Activated CD8-positive, alpha-beta T cell treated with anti-CD3 and anti-CD28 coated beads for 36 hours (primary cell): ENCODE results near the gene CELA2A. TPM values are rescaled to one million over a fixed set of nuclear protein-coding genes. Genes with fewer than 3 reads are reported as not detected.
"Not testable (repeated sequence)": the region's sequence is repeated elsewhere in the genome, so short reads cannot be mapped to it uniquely, and the experiment has no call there.

Experiments
- ATAC-seq: fragments of 200-7000 bp; cut with Tn5 transposase; one replicate; pipeline ENCODE4 v1.10.0; 2021; ENCODE audit warnings: mild to moderate bottlenecking, moderate library complexity
- CTCF ChIA-PET: fragments of 350-600 bp; sonication (Branson Sonifier 250); formaldehyde crosslinking; loops from one replicate; lab custom pipeline; 2021; ENCODE audit warnings: antibody characterized with exemption; lab: Charles Lee
- POLR2A ChIA-PET: fragments of 350-600 bp; sonication (Branson Sonifier 250); formaldehyde crosslinking; loops from one replicate; lab custom pipeline; 2021; ENCODE audit warnings: antibody characterized with exemption; lab: Charles Lee
- DNase-seq: peaks from one replicate; pipeline ENCODE4 v3.0.0-alpha.2; 2020
- H3K27ac Mint-ChIP-seq: one replicate; pipeline ENCODE4 v1.8.0; 2021; ENCODE audit warnings: mild to moderate bottlenecking, mixed read lengths
- H3K27me3 Mint-ChIP-seq: one replicate; pipeline ENCODE4 v1.8.0; 2021; ENCODE audit warnings: mixed read lengths
- H3K36me3 Mint-ChIP-seq: one replicate; pipeline ENCODE4 v1.8.0; 2021; ENCODE audit warnings: low read depth, mixed read lengths
- H3K4me1 Mint-ChIP-seq: one replicate; pipeline ENCODE4 v1.8.0; 2021; ENCODE audit warnings: low read depth, mixed read lengths
- H3K4me3 Mint-ChIP-seq: one replicate; pipeline ENCODE4 v1.8.0; 2021; ENCODE audit warnings: mild to moderate bottlenecking, moderate library complexity, mixed read lengths
- H3K9me3 Mint-ChIP-seq: one replicate; pipeline ENCODE4 v1.8.0; 2021; ENCODE audit warnings: mixed read lengths
- CTCF ChIP-seq: fragments of 200-600 bp; IDR thresholded peaks from one replicate; pipeline ENCODE4 v1.8.0; 2022; ENCODE audit warnings: antibody characterized with exemption, mild to moderate bottlenecking
- intact Hi-C: fragments of 100-400 bp; cut with micrococcal nuclease; formaldehyde crosslinking; loops from one replicate; pipeline ENCODE4 v1.10.0; 2022
- total RNA-seq, 2 experiments: library from RNA; stranded (reverse); gene quantifications; one replicate each; pipeline ENCODE4 v1.2.3, GENCODE V29; 2021

The CELA2A gene
- total RNA-seq, 2 experiments from 2014 or later: not detected

DNA sequence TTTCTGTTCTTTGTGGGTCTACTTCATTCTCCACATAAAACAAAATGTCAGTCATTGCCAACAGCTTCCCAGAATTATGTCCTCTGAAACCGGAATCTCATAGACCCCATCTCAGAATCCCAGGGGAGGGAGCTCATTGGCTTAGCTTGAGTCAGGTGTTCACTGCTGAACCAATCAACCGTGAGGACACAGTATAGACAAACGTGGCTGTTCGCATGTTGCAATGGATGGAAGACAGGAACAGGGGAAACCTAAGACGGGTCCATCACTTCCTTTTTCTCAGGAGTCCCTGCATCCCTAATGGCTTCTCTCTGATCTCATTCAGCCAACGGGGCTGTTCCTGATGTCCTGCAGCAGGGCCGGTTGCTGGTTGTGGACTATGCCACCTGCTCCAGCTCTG lies 9.1 kb downstream of the CELA2A start:
- ChIA-PET CTCF (interaction anchor here (1.5 kb wide), 1 partner anchor 142 kb away, joined by 7 read pairs; no protein-coding TSS in a partner anchor), POLR2A (interaction anchor here (0.6 kb wide), 1 partner anchor 100 kb away, joined by 3 read pairs; no protein-coding TSS in a partner anchor)
- intact Hi-C loops: no loop called here
- Mint-ChIP-seq H3K4me1 (no peaks in the 10 kb centered on the region), H3K9me3 (no peaks in the 10 kb centered on the region), H3K4me3 (no peak overlapping the region), H3K36me3 (no peaks in the 10 kb centered on the region), H3K27me3 (peaks cover 2% of the 10 kb centered on the region), H3K27ac (no peak overlapping the region)
- TF ChIP-seq CTCF: no peak
- no peak for ATAC-seq
- DNase-seq: no peak

- POLR2A ChIA-PET, DNase-seq, H3K9me3 Mint-ChIP-seq, H3K4me1 Mint-ChIP-seq, H3K27ac Mint-ChIP-seq, ATAC-seq, H3K27me3 Mint-ChIP-seq, H3K4me3 Mint-ChIP-seq, intact Hi-C loops, H3K36me3 Mint-ChIP-seq: not testable (repeated sequence)
- CTCF ChIA-PET: interaction anchor here (1.0 kb wide), 1 partner anchor 144 kb away, joined by 5 read pairs; no protein-coding TSS in a partner anchor
Measured at GRCh38 chr1:15466955-15467625, 10.6 kb downstream of the CELA2A start.

DNA sequence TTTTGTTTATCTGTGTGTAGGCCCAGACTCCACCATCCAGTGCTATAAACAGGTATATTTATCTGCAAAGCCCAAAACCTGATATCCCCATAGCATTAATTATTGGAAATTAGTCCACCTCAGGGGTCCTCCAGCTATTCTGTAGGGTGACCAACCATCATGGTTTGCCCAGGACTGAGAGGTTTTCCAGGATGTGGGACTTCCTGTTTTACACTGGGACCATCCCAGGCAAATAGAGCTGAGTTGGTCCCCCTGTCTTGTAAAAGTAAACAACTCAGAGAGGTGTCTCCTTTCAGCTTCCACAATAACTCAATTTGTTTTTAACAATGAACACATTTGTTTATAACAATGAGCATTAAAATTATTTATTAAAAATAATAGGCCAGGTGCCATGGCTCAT lies 11.6 kb downstream of the CELA2A start:
- Mint-ChIP-seq H3K27me3 (peaks cover 2% of the 10 kb centered on the region), H3K9me3 (no peaks in the 10 kb centered on the region), H3K4me3 (no peak overlapping the region), H3K27ac (no peak overlapping the region), H3K36me3 (no peaks in the 10 kb centered on the region), H3K4me1 (no peaks in the 10 kb centered on the region)
- POLR2A ChIA-PET: no interaction called here
- no peak for TF ChIP-seq CTCF
- intact Hi-C loops: no loop called here
- ATAC-seq (no peak), DNase-seq (no peak)
- CTCF ChIA-PET: interaction anchor here (1.0 kb wide), 1 partner anchor 145 kb away, joined by 5 read pairs; no protein-coding TSS in a partner anchor

DNA sequence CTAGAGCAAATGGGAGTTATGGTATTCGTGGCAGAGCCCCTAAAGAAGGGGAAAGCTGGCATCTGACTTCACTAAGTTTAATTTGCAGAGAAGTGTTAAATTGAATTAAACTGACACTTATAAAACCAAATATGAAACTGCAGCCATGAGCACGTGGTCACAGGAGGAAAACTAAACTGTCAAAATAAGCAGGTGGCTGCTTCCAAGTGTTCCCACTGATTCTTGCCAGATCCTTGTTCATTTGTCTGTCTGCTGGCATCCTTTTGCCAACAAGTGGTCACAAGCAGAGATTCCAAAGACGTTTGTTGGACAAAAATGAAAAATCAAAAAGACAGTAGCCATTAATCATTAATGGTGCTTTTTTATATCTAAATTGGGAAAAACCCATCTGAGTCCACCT lies 12.8 kb downstream of the CELA2A start:
- CTCF ChIA-PET: no interaction called here

GRCh38 chr1:15469821-15470448 lies 13.4 kb downstream of the CELA2A start:
- H3K9me3 Mint-ChIP-seq, POLR2A ChIA-PET, H3K4me3 Mint-ChIP-seq, H3K27me3 Mint-ChIP-seq, H3K27ac Mint-ChIP-seq, H3K36me3 Mint-ChIP-seq, H3K4me1 Mint-ChIP-seq, intact Hi-C loops, CTCF ChIA-PET, DNase-seq, ATAC-seq: not testable (repeated sequence)

More for the DNA sequence above, 12.8 kb downstream of the CELA2A start:
- DNase-seq (no peak), ATAC-seq (no peak)
- Mint-ChIP-seq H3K27me3 (peaks cover 2% of the 10 kb centered on the region), H3K4me1 (no peaks in the 10 kb centered on the region), H3K27ac (no peak overlapping the region), H3K36me3 (no peaks in the 10 kb centered on the region), H3K9me3 (no peaks in the 10 kb centered on the region), H3K4me3 (no peak overlapping the region)
- TF ChIP-seq CTCF: no peak
- intact Hi-C loops: no loop called here
- POLR2A ChIA-PET: no interaction called here

DNA sequence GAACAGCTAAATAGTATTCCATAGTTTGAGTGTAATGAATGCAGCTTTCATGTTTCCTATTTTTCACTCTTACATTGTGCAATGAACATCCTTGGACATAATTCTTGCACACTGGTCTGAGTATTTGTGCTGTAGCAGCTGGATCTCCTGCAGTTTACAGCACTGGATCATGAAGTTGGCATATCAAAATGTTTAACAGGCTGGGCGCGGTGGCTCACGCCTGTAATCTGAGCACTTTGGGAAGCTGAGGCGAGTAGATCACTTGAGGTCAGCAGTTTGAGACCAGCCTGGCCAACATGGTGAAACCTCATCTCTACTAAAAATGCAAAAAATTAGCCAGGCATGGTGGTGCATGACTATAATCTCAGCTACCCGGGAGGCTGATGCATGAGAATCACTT lies 14.5 kb downstream of the CELA2A start:
- DNase-seq, H3K4me3 Mint-ChIP-seq, H3K4me1 Mint-ChIP-seq, POLR2A ChIA-PET, ATAC-seq, H3K9me3 Mint-ChIP-seq, H3K27ac Mint-ChIP-seq, intact Hi-C loops, H3K36me3 Mint-ChIP-seq, H3K27me3 Mint-ChIP-seq, CTCF ChIA-PET: not testable (repeated sequence)

DNA sequence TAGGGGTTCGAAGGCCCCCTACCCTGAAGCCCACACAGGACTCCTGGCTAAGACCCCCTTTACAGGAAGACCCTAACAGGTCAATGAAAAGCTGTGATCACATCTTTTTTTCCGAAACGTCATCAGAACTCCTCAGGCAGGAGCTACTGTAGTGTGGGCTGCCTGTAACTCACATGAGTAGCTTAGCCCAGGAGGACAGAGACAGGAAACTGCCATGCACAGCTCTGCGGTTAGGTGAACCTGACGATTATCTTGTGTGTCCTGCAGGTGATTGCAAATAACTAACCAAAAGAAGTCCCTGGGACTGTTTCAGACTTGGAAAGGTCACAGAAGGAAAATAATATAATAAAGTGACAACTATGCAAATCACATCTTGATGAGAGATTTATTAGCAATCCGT lies 15.2 kb downstream of the CELA2A start:
- ATAC-seq, CTCF ChIA-PET, H3K9me3 Mint-ChIP-seq, H3K36me3 Mint-ChIP-seq, intact Hi-C loops, H3K27me3 Mint-ChIP-seq, POLR2A ChIA-PET, H3K27ac Mint-ChIP-seq, DNase-seq, H3K4me1 Mint-ChIP-seq, H3K4me3 Mint-ChIP-seq: not testable (repeated sequence)
